Skeletal muscle tissue (tissue), 4 donors: ENCODE results near the gene ADNP2. TPM values are rescaled to one million over a fixed set of nuclear protein-coding genes. Genes with fewer than 3 reads are reported as not detected.

ENCODE experiments used
- H3K27ac ChIP-seq: one replicate; pipeline ENCODE4 v1.7.0; 2013; ENCODE audit warnings: mild to moderate bottlenecking, low read depth, low read length, inconsistent platforms
- H3K27me3 ChIP-seq, 3 donors: one replicate each; pipeline ENCODE4 v1.7.0; 2013; ENCODE audit warnings: low read length in 3 of 3; ENCODE audit not compliant: control insufficient read depth in 3 of 3, insufficient read depth in 3 of 3
- H3K36me3 ChIP-seq, 3 donors: one replicate each; pipeline ENCODE4 v1.7.0; 2013; ENCODE audit warnings: low read length in 3 of 3; ENCODE audit not compliant: control insufficient read depth in 3 of 3, insufficient read depth in 3 of 3
- H3K4me1 ChIP-seq, 3 donors: one replicate each; pipeline ENCODE4 v1.7.0; 2013; ENCODE audit warnings: low read length in 3 of 3, mild to moderate bottlenecking in 3 of 3; ENCODE audit not compliant: control insufficient read depth in 3 of 3, insufficient read depth in 3 of 3
- H3K4me3 ChIP-seq, 3 donors: one replicate each; pipeline ENCODE4 v1.7.0; 2013; ENCODE audit warnings: low read length in 3 of 3
- H3K9ac ChIP-seq, 3 donors: one replicate each; pipeline ENCODE4 v1.7.0; 2013; ENCODE audit warnings: low read length in 3 of 3, mild to moderate bottlenecking in 3 of 3, moderate library complexity in 2 of 3, low read depth in 1 of 3
- H3K9me3 ChIP-seq, 3 donors: one replicate each; pipeline ENCODE4 v1.7.0; 2013; ENCODE audit warnings: low read length in 3 of 3; ENCODE audit not compliant: control insufficient read depth in 3 of 3
- total RNA-seq: library from RNA; depleted of rRNA; stranded (reverse); fragments of >200 nt; gene quantifications from one replicate; pipeline ENCODE4 v1.2.3, GENCODE V29; 2014
- donor health status: Osteomylitis.

The ADNP2 gene
- total RNA-seq, 1 donor from 2014 or later, result 8.4 TPM

DNA sequence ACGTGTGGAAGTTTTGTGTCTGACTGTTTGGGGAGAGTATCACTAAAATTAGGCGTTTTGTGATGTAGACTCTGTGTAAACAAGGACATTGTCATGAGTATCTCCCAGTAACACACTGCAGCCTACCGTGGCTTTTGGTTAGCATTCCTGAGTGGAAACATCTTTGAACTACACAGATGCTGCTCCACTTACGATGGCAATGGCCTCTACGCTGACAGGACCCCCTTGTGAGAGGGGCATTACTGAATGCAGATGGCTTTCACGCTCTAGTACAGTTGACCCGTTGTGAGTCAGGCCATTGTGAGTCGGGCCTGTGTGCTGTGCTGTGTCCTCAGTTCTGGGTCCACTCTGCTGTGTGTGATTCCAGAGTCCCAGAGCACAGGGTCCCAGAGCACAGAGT, 34.4 kb upstream of the ADNP2 start:
- no peak overlapping the region for H3K27ac ChIP-seq
- H3K36me3 ChIP-seq, result peaks cover 3 to 14% (median 4%) of the 10 kb centered on the region in 3 donors
- H3K4me1 ChIP-seq, result no peaks in the 10 kb centered on the region
- no peaks in the 10 kb centered on the region for H3K9me3 ChIP-seq
- H3K27me3 ChIP-seq, result no peaks in the 10 kb centered on the region
- no peak overlapping the region for H3K4me3 ChIP-seq
- no peak overlapping the region for H3K9ac ChIP-seq

DNA sequence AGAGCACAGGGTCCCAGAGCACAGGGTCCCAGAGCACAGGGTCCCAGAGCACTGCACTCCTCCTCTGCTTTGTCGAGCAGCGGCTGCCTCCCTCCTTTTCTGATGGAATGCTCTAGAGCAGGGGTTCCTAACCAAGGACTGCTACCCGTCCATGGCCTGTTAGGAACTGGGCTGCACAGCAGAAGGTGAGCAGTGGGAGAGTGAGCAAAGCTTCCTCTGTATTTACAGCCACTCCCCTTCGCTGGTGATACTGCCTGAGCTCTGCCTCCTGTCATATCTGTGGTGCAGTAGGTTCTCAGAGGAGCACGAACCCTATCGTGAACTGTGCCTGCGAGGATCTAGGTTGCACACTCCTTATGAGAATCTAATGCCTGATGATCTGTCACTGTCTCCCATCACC, 33.1 kb upstream of the ADNP2 start:
- Histone ChIP-seq H3K27me3 (no peaks in the 10 kb centered on the region), H3K27ac (no peak overlapping the region), H3K9me3 (no peaks in the 10 kb centered on the region), H3K36me3 (peaks cover 5 to 20% (median 9%) of the 10 kb centered on the region in 3 donors), H3K9ac (no peak overlapping the region), H3K4me1 (no peaks in the 10 kb centered on the region), H3K4me3 (no peak overlapping the region)

DNA sequence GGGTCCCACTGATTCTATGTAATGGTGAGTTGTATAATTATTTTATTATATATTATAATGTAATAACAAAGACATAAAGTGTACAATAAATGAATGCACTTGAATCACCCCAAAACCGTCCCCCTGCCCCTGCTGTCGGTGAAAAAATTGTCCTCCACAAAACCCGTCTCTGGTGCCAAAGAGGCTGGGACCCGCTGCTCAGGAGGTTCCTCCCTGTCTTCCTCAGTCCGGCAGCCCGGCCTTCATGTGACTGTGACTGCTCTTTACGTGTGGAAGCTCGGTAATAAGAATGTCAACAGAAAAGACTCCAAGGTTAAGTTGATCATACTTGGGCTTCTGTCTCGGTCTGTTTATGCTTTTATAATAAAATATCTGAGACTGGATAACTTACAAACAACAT, 32.7 kb upstream of the ADNP2 start:
- Histone ChIP-seq H3K4me1 (no peaks in the 10 kb centered on the region), H3K36me3 (peaks cover 5 to 19% (median 9%) of the 10 kb centered on the region in 3 donors), H3K4me3 (no peak overlapping the region), H3K9me3 (no peaks in the 10 kb centered on the region), H3K27ac (no peak overlapping the region), H3K9ac (no peak overlapping the region), H3K27me3 (no peaks in the 10 kb centered on the region)

DNA sequence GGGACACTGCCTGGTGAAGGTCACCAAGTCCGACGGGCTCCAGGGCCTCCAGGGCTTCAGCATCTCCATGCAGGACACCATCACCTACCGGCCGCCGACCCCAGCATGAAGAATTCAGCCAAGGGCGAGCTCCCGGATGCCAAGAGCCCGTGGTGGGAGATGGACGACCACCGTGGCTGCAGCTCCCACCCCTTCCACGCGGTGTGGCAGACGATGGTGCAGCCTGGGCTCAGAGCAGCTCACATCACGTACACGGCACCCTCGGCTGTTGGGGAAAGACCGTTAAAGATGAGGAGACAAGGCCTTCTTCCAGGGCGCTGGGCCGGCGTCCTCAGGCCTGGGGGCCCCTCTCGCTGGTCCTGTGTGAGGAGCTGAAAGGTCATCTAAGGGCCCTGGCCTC, 31.2 kb upstream of the ADNP2 start:
- Histone ChIP-seq H3K4me1 (no peaks in the 10 kb centered on the region), H3K27me3 (no peaks in the 10 kb centered on the region), H3K9me3 (no peaks in the 10 kb centered on the region), H3K36me3 (peaks cover 5 to 29% (median 13%) of the 10 kb centered on the region in 3 donors), H3K9ac (no peak overlapping the region), H3K4me3 (no peak overlapping the region), H3K27ac (no peak overlapping the region)

DNA sequence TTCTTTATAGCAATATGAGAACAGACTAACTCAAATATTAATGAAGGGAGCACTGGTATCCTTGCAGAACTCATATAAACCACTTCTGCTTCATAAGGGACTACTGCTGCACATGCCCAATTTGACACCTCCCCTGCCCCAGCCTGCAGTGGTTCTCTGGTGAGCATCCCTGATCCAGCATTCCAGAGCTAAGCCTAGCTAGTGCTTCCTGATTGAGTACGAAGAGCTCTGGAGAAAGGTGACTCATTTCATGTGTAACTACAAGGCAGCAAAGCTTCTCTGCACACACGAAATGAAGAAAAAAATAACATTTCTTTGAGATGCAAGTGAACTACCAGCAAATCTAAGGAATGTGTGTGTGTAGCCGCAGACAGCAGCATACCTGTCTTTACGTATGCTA, 22.8 kb upstream of the ADNP2 start:
- Histone ChIP-seq H3K4me1 (no peaks in the 10 kb centered on the region), H3K9me3 (peaks cover 0 to 7% (median 5%) of the 10 kb centered on the region in 3 donors), H3K4me3 (no peak overlapping the region), H3K27ac (no peak overlapping the region), H3K36me3 (peaks cover 2 to 15% (median 5%) of the 10 kb centered on the region in 3 donors), H3K27me3 (no peaks in the 10 kb centered on the region), H3K9ac (no peak overlapping the region)

DNA sequence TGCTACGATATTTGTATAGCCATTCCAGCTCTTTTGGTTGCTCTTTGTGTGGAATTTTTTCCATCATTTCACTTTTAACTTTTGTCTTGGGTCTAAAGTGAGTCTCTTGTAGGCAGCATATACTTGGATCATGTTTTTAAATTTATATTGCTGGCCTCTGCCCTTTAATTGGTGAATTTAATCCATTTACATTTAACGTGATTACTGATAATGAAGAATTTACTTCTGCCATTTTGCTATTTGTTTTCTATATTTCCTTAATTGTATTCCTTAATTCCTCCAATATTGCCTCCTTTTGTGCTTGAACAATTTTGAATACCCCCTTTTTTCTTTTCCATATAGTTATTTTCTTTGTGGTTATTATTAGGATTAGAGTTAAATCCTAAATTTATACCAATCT, 21.0 kb upstream of the ADNP2 start:
- H3K36me3 ChIP-seq, result peaks cover 0 to 4% (median 2%) of the 10 kb centered on the region in 3 donors
- H3K9me3 ChIP-seq, result peaks cover 0 to 7% (median 5%) of the 10 kb centered on the region in 3 donors
- H3K27me3 ChIP-seq, result no peaks in the 10 kb centered on the region
- no peaks in the 10 kb centered on the region for H3K4me1 ChIP-seq
- H3K9ac ChIP-seq, result no peak overlapping the region
- no peak overlapping the region for H3K4me3 ChIP-seq
- H3K27ac ChIP-seq, result no peak overlapping the region

DNA sequence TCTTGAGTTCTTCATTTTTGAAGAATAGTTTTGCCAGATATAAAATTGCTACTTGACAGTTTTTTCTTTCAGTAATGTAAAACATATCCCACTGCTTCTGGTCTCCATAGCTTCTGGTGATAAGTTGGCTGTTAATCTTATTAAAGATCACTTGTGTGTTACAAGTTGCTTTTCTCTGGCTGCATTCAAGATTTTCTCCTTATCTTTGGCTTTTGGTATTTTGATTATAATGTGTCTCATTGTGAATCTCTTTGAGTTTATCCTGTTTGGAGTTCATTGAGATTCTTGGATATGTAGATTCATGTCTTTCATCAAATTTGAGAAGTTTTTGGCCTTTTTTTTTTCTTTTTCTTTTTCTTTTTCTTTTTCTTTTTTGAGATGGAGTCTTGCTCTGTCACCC, 20.2 kb upstream of the ADNP2 start:
- no peaks in the 10 kb centered on the region for H3K27me3 ChIP-seq
- H3K4me3 ChIP-seq, result no peak overlapping the region
- H3K27ac ChIP-seq, result no peak overlapping the region
- peaks cover 0 to 4% (median 2%) of the 10 kb centered on the region in 3 donors for H3K36me3 ChIP-seq
- peaks cover 0 to 7% (median 5%) of the 10 kb centered on the region in 3 donors for H3K9me3 ChIP-seq
- H3K4me1 ChIP-seq, result no peaks in the 10 kb centered on the region
- no peak overlapping the region for H3K9ac ChIP-seq

DNA sequence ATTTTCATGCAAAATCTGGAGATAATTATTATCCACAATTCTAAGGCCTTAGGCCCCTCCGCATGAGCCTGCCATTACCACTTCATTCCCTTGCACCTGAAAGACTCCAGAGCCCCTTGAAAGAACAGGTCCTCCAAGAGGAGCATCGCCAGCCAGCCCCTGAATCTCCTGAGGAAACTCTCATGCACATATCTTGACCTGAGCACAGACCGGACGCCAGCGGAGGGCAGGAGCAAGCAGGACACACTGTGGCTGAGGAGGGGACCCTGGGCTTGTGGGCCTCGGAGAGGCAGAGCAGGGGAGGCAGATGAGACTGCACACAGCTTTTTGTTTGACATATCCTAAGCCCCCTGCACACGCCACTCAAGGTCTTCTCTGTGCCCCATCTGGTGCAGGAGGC, 13.6 kb upstream of the ADNP2 start:
- peaks cover 0 to 4% (median 2%) of the 10 kb centered on the region in 3 donors for H3K36me3 ChIP-seq
- no peak overlapping the region for H3K4me3 ChIP-seq
- no peaks in the 10 kb centered on the region for H3K9me3 ChIP-seq
- no peak overlapping the region for H3K9ac ChIP-seq
- H3K27ac ChIP-seq, result no peak overlapping the region
- no peaks in the 10 kb centered on the region for H3K4me1 ChIP-seq
- no peaks in the 10 kb centered on the region for H3K27me3 ChIP-seq

DNA sequence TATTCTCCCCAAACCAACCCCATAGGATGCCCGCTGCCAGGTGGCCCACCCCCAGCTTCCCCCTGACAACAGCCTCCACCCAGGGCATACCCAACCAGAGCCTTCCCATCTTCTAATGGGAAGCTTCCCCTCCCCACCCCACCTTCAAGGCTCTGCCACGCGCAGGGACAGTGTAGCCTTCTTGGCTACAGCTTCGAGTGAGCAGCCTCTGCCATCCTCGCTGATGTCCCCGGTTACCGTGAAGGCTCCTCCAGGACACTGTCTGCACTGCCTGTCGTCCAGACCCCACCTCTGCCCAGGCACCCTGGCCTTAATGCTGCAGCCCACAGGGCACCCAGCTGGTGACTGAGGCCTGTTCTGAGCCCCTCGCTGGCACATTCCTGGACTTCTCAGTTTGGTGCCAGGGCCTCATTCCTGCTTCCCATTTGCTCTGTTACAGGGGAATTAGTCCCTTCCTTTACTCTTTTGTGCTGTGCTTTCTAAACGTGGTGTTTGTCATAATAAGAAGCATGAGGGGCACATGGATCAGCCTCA, 13.0 kb upstream of the ADNP2 start:
- H3K9ac ChIP-seq, result no peak overlapping the region
- H3K27ac ChIP-seq, result no peak overlapping the region
- no peaks in the 10 kb centered on the region for H3K9me3 ChIP-seq

DNA sequence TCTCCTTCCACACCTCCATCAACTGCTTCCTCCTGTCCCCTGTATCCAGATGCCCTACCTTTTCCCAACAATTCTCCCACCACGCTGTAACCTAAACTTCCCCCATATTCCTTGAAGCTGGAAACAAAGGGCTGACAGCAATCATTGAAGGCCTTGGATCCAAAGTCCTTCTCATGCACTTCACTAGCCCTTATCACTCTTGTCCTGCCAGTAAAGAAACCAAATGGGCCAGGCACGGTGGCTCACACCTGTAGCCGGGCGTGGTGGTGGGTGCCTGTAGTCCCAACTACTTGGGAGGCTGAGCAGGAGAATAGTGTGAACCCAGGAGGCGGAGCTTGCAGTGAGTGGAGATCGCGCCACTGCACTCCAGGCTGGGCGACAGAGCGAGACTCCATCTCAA, 11.9 kb upstream of the ADNP2 start:
- Histone ChIP-seq H3K4me1 (no peaks in the 10 kb centered on the region), H3K36me3 (peaks cover 0 to 4% (median 0%) of the 10 kb centered on the region in 3 donors), H3K9ac (no peak overlapping the region), H3K4me3 (no peak overlapping the region), H3K27me3 (no peaks in the 10 kb centered on the region), H3K9me3 (no peaks in the 10 kb centered on the region), H3K27ac (no peak overlapping the region)

More for the DNA sequence above, 13.0 kb upstream of the ADNP2 start:
- Histone ChIP-seq H3K4me1 (no peaks in the 10 kb centered on the region), H3K4me3 (no peak overlapping the region), H3K27me3 (no peaks in the 10 kb centered on the region), H3K36me3 (peaks cover 0 to 4% (median 0%) of the 10 kb centered on the region in 3 donors)
